T-cell (primary cell): ENCODE results near the gene THOC3. TPM values are rescaled to one million over a fixed set of nuclear protein-coding genes. Genes with fewer than 3 reads are reported as not detected.
"Not testable (repeated sequence)": the region's sequence is repeated elsewhere in the genome, so short reads cannot be mapped to it uniquely, and the experiment has no call there.

Experiments used
- ATAC-seq, 4 experiments: fragments of 200-7000 bp in 3 of 4; fragments of 150-1000 bp in 1 of 4; cut with Tn5 transposase; replicated peaks in 1 of 4; 1 replicate in 3 of 4; 2 replicates in 1 of 4; pipeline ENCODE4 v1.10.0; 2021; ENCODE audit warnings: moderate library complexity in 3 of 4, mild to moderate bottlenecking in 2 of 4, moderate number of reproducible peaks in 1 of 4
- CTCF ChIA-PET, 2 donors: fragments of 300-600 bp; sonication (Branson Sonifier 250); formaldehyde crosslinking; loops; one replicate each; lab custom pipeline; 2022; ENCODE audit warnings: antibody characterized with exemption in 2 of 2; lab: Charles Lee
- POLR2A ChIA-PET, 2 donors: fragments of 300-600 bp; sonication (Branson Sonifier 250); formaldehyde crosslinking; loops; one replicate each; lab custom pipeline; 2022; ENCODE audit warnings: antibody characterized with exemption in 2 of 2; lab: Charles Lee
- DNase-seq, 35 experiments: peaks; one replicate each; pipeline versions ENCODE4 v3.0.0 to v3.0.0-alpha.2; 2013 to 2023
- H3K27ac ChIP-seq: one replicate; pipeline ENCODE4 v1.5.1; 2013; ENCODE audit warnings: low read length
- H3K27me3 ChIP-seq, 2 experiments: replicated peaks in 1 of 2; 1 replicate in 1 of 2; 2 replicates in 1 of 2; pipeline versions ENCODE4 v1.6.1 to v1.7.0; 2013; ENCODE audit warnings: low read length in 1 of 2, mixed read lengths in 1 of 2; ENCODE audit not compliant: control insufficient read depth in 2 of 2, insufficient read depth in 2 of 2; ENCODE audit errors: extremely low read depth in 1 of 2
- H3K36me3 ChIP-seq, 2 donors: 1 replicate in 1 of 2; 2 replicates in 1 of 2; pipeline versions ENCODE4 v1.6.1 to v1.7.0; 2013; ENCODE audit warnings: low read length in 1 of 2; ENCODE audit not compliant: control insufficient read depth in 2 of 2, insufficient read depth in 1 of 2; ENCODE audit errors: extremely low read depth in 1 of 2
- H3K4me1 ChIP-seq, 2 experiments: 1 replicate in 1 of 2; 2 replicates in 1 of 2; pipeline versions ENCODE4 v1.6.1 to v1.7.0; 2013; ENCODE audit warnings: low read length in 2 of 2, mixed read lengths in 1 of 2; ENCODE audit not compliant: insufficient read depth in 2 of 2, control insufficient read depth in 1 of 2; ENCODE audit errors: extremely low read depth in 1 of 2
- H3K4me3 ChIP-seq, 2 donors: 1 replicate in 1 of 2; 2 replicates in 1 of 2; pipeline versions ENCODE4 v1.5.1 to v1.7.0; 2013; ENCODE audit warnings: mild to moderate bottlenecking in 2 of 2, low read length in 1 of 2, moderate library complexity in 1 of 2; ENCODE audit not compliant: control insufficient read depth in 1 of 2; ENCODE audit errors: extremely low read depth in 1 of 2
- H3K9me3 ChIP-seq: 2 replicates; pipeline ENCODE4 v1.7.0; 2013
- H3K27ac Mint-ChIP-seq, 2 donors: one replicate each; pipeline ENCODE4 v1.8.0; 2020 to 2021; ENCODE audit warnings: mild to moderate bottlenecking in 2 of 2, mixed read lengths in 2 of 2
- H3K27me3 Mint-ChIP-seq, 2 donors: one replicate each; pipeline ENCODE4 v1.8.0; 2021 to 2022; ENCODE audit warnings: mixed read lengths in 2 of 2
- H3K36me3 Mint-ChIP-seq: one replicate; pipeline ENCODE4 v1.8.0; 2021; ENCODE audit warnings: mixed read lengths
- H3K4me1 Mint-ChIP-seq, 3 donors: one replicate each; pipeline ENCODE4 v1.8.0; 2020 to 2022; ENCODE audit warnings: mixed read lengths in 3 of 3, mild to moderate bottlenecking in 1 of 3
- H3K4me3 Mint-ChIP-seq, 3 donors: one replicate each; pipeline ENCODE4 v1.8.0; 2020 to 2022; ENCODE audit warnings: mild to moderate bottlenecking in 3 of 3, mixed read lengths in 3 of 3, moderate library complexity in 3 of 3
- H3K9me3 Mint-ChIP-seq, 3 donors: one replicate each; pipeline ENCODE4 v1.8.0; 2020 to 2022; ENCODE audit warnings: mixed read lengths in 3 of 3
- WGBS: methylation state at CpG from one replicate; pipeline ENCODE4 v1.1.5; 2013; ENCODE audit warnings: missing lambda C conversion rate; ENCODE audit not compliant: insufficient coverage; 5-methylcytosine and 5-hydroxymethylcytosine counted together
- total RNA-seq, 35 experiments: library from RNA in 6 of 35; stranded (reverse) in 6 of 35; fragments of 120-200 nt in 1 of 35; gene quantifications; one replicate each; pipeline versions ENCODE4 v1.2.1 to v1.2.4 and lab custom pipeline; 2013 to 2026

THOC3 gene
- total RNA-seq, 5 donors from 2014 or later (not counting 1 experiment from before 2014, with no cell fraction given): 60.3 to 91.2 (median 84.9) TPM

GRCh38 chr5:175922192-175922885 lies 45.8 kb downstream of the THOC3 start:
- no peak overlapping the region for H3K4me3 ChIP-seq
- ChIA-PET POLR2A (no interaction called here), CTCF (no interaction called here)
- H3K27ac ChIP-seq: no peak overlapping the region
- Mint-ChIP-seq H3K27me3 (no peaks in the 10 kb centered on the region), H3K9me3 (no peaks in the 10 kb centered on the region), H3K4me3 (no peak overlapping the region), H3K36me3 (peaks cover 65% of the 10 kb centered on the region), H3K27ac (no peak overlapping the region), H3K4me1 (peaks cover 0 to 9% (median 1%) of the 10 kb centered on the region in 3 donors)
- no peaks in the 10 kb centered on the region for H3K4me1 ChIP-seq
- H3K36me3 ChIP-seq: peaks cover 0 to 16% of the 10 kb centered on the region in 2 donors
- H3K9me3 ChIP-seq: no peaks in the 10 kb centered on the region
- no peaks in the 10 kb centered on the region for H3K27me3 ChIP-seq
- no peak for ATAC-seq
- DNase-seq: no peak
- 100% methylated on average over 1 of the region's 3 CpGs for WGBS

- H3K4me3 ChIP-seq: no peak overlapping the region
- WGBS: 93% methylated on average over 9 of the region's 9 CpGs
- H3K36me3 Mint-ChIP-seq: peaks cover 67% of the 10 kb centered on the region
- H3K27ac ChIP-seq: no peak overlapping the region
- no peaks in the 10 kb centered on the region for H3K9me3 ChIP-seq
- POLR2A ChIA-PET: no interaction called here
- H3K27ac Mint-ChIP-seq: no peak overlapping the region
- no peak for ATAC-seq
- no peak overlapping the region for H3K4me3 Mint-ChIP-seq
- H3K4me1 Mint-ChIP-seq: peaks cover 0 to 9% (median 7%) of the 10 kb centered on the region in 3 donors
- H3K27me3 Mint-ChIP-seq: no peaks in the 10 kb centered on the region
- peaks cover 0 to 16% of the 10 kb centered on the region in 2 donors for H3K36me3 ChIP-seq
- DNase-seq: no peak
- H3K9me3 Mint-ChIP-seq: no peaks in the 10 kb centered on the region
- CTCF ChIA-PET: no interaction called here
- peaks cover 0 to under 1% of the 10 kb centered on the region in 2 experiments for H3K4me1 ChIP-seq
- no peaks in the 10 kb centered on the region for H3K27me3 ChIP-seq
These were observed 46.9 kb downstream of the THOC3 start for GRCh38 chr5:175921061-175921730.

GRCh38 chr5:175920231-175920811 lies 47.8 kb downstream of the THOC3 start:
- Histone ChIP-seq H3K36me3 (peaks cover 0 to 16% of the 10 kb centered on the region in 2 donors), H3K27me3 (no peaks in the 10 kb centered on the region), H3K4me1 (peaks cover 0 to 4% of the 10 kb centered on the region in 2 experiments), H3K27ac (no peak overlapping the region), H3K9me3 (no peaks in the 10 kb centered on the region), H3K4me3 (no peak overlapping the region)
- Mint-ChIP-seq H3K9me3 (no peaks in the 10 kb centered on the region), H3K36me3 (peaks cover 58% of the 10 kb centered on the region), H3K27me3 (no peaks in the 10 kb centered on the region), H3K4me1 (peaks cover 2 to 15% (median 7%) of the 10 kb centered on the region in 3 donors), H3K4me3 (no peak overlapping the region), H3K27ac (no peak overlapping the region)
- ATAC-seq (no peak), DNase-seq (no peak)
- CTCF ChIA-PET: no interaction called here
- POLR2A ChIA-PET: interaction anchor here in 1 of 2 donors (0.6 kb wide), 1 partner anchor 773 kb away, joined by 4 read pairs; no protein-coding TSS in a partner anchor
- 95% methylated on average over 7 of the region's 9 CpGs for WGBS

- H3K9me3 Mint-ChIP-seq, H3K9me3 ChIP-seq, H3K27ac ChIP-seq, H3K27me3 Mint-ChIP-seq, H3K4me1 ChIP-seq, POLR2A ChIA-PET, CTCF ChIA-PET, H3K36me3 ChIP-seq, H3K27me3 ChIP-seq: not testable (repeated sequence)
- Mint-ChIP-seq H3K27ac (peak overlapping the region; percentile 64 to 81), H3K4me1 (peaks cover 7 to 21% (median 9%) of the 10 kb centered on the region in 3 donors), H3K4me3 (peak overlapping the region; percentile 57 to 62 (median 62)), H3K36me3 (peaks cover 25% of the 10 kb centered on the region)
- peak overlapping the region in 1 of 2 donors; percentile 2 for H3K4me3 ChIP-seq
- WGBS: no CpG with 5 or more reads among the region's 7 CpGs
- ATAC-seq (peak; percentile 45 to 65 (median 56)), DNase-seq (peak in 2 of 35 experiments; percentile 9 to 20)
These were observed 52.8 kb downstream of the THOC3 start for GRCh38 chr5:175915066-175916037.

- H3K27ac ChIP-seq, H3K4me3 ChIP-seq, H3K36me3 ChIP-seq, CTCF ChIA-PET, POLR2A ChIA-PET, H3K9me3 Mint-ChIP-seq, H3K27ac Mint-ChIP-seq, H3K4me1 ChIP-seq, H3K27me3 Mint-ChIP-seq, DNase-seq, H3K9me3 ChIP-seq, ATAC-seq, H3K4me3 Mint-ChIP-seq, H3K27me3 ChIP-seq: not testable (repeated sequence)
- Mint-ChIP-seq H3K36me3 (peaks cover 15% of the 10 kb centered on the region), H3K4me1 (peaks cover 7 to 21% (median 9%) of the 10 kb centered on the region in 3 donors)
- WGBS: no CpG with 5 or more reads among the region's 20 CpGs
These were observed 54.1 kb downstream of the THOC3 start for GRCh38 chr5:175913835-175914672.
